ENCODE data around the gene MYO7A.

DNA sequence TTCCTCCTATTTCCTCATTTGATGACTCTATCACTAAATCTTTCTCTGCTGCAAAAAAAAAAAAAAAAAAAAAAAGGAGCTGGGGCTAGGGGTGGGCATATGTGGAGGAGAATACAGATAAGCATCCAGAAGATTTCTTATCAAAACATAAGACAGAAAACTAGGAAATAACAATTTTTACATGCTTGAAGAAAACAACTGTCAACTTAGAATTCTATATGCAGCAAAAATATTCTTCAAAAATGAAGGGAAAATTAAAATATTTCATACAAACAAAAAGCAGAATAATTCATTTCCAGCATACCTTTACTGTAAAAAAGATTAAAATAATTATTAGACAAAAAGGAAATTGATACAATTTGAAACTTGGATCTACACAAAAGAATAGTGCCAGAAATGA is 134.8 kb downstream of the MYO7A start:
- TF ChIP-seq, protein P1, sequence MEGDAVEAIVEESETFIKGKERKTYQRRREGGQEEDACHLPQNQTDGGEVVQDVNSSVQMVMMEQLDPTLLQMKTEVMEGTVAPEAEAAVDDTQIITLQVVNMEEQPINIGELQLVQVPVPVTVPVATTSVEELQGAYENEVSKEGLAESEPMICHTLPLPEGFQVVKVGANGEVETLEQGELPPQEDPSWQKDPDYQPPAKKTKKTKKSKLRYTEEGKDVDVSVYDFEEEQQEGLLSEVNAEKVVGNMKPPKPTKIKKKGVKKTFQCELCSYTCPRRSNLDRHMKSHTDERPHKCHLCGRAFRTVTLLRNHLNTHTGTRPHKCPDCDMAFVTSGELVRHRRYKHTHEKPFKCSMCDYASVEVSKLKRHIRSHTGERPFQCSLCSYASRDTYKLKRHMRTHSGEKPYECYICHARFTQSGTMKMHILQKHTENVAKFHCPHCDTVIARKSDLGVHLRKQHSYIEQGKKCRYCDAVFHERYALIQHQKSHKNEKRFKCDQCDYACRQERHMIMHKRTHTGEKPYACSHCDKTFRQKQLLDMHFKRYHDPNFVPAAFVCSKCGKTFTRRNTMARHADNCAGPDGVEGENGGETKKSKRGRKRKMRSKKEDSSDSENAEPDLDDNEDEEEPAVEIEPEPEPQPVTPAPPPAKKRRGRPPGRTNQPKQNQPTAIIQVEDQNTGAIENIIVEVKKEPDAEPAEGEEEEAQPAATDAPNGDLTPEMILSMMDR (IDR thresholded peaks at IDR 0.05), result no peak
- TF ChIP-seq POLR2AphosphoS5 (IDR thresholded peaks at IDR 0.05) (no peak), POLR2A (IDR thresholded peaks at IDR 0.05; ENCODE audit: low read depth) (no peak), EP300 (IDR thresholded peaks at IDR 0.05) (no peak)
